AG10803 (cell line): ENCODE data around the gene ZMIZ1.

Experiments used
- DNase-seq: peaks from one replicate; pipeline ENCODE4 v3.0.0; 2010; ENCODE audit warnings: low read depth
- H3K4me3 ChIP-seq: 2 replicates; pipeline ENCODE4 v1.5.1; 2011; ENCODE audit warnings: mild to moderate bottlenecking, low read length, control low read depth
- TF ChIP-seq, protein P1 (sequence below): conservative IDR thresholded peaks from 2 replicates; pipeline ENCODE4 v1.5.1; 2011; ENCODE audit warnings: mild to moderate bottlenecking, low read length, control low read depth, inconsistent platforms

Gene ZMIZ1

DNA sequence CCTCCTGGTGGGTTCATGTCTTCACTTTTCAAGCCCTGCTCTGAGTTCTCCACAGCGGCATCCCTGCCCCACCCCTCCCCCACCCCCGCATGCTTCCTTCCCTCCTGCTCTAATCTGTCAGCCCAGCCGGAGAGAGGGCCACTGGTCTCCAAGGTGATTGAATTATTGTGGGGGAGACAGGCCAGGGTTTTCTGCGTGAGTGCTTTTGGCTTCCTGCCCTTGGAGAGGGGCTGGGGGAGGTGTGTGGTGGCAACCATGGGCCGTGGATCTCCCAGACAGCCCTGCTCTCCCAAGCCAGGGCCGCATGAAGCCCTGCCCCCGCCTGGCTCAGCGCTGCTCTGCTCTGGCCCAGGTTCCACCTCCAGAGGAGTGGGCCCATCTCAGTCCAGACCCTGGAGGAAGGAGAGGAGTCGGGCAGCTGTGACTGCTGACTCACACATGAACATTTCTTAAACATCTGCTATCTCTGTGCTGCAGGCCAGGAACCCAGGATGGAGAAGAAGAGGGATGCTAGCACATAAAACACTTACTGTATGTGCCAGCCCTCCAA lies 109.9 kb downstream of the ZMIZ1 start:
- peak; percentile 84 for DNase-seq
- H3K4me3 ChIP-seq: no peak overlapping the region
- TF ChIP-seq, protein P1, sequence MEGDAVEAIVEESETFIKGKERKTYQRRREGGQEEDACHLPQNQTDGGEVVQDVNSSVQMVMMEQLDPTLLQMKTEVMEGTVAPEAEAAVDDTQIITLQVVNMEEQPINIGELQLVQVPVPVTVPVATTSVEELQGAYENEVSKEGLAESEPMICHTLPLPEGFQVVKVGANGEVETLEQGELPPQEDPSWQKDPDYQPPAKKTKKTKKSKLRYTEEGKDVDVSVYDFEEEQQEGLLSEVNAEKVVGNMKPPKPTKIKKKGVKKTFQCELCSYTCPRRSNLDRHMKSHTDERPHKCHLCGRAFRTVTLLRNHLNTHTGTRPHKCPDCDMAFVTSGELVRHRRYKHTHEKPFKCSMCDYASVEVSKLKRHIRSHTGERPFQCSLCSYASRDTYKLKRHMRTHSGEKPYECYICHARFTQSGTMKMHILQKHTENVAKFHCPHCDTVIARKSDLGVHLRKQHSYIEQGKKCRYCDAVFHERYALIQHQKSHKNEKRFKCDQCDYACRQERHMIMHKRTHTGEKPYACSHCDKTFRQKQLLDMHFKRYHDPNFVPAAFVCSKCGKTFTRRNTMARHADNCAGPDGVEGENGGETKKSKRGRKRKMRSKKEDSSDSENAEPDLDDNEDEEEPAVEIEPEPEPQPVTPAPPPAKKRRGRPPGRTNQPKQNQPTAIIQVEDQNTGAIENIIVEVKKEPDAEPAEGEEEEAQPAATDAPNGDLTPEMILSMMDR: no peak; the same call in 1 of the 2 replicates

DNA sequence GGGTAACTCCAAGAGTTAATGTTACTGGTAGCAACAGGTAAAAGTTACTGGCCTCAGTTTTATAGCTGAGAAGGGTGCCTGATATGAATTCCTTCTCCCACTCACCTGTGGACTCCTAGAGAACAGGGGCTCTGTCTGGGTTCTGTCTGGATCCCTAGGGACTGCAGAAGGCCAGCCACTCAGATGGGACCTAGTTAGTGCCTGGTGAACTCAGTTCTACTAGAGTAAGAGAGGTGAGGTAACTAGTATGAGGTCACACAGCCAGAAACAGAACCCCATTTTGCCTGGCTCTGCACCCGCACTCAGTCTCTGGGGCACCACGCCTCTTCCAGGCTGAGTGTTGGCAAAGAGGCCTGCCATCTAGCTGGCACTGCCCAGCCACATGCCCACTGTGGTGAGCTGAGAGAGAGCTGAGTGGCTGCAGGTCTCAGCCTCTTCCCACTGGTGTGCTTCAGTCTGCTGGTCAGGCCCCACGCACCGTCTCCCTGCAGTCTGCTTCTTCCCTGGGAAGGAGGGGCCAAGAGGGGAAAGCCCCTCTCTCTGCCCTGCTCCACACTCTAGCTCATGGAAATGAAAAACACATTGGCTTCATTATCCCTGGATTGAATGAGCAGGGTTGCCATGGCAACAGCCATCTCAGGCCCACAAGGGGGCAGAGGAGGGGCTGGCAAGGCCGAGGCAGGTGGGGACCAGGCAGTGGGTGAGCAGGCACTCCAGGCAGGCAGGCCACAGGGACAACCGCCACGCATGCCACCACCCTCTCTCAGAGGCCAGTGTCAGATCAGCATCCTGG lies 110.6 kb downstream of the ZMIZ1 start:
- no peak overlapping the region for H3K4me3 ChIP-seq
- TF ChIP-seq, protein P1: peak; percentile 19; the same call in 1 of the 2 replicates
- DNase-seq: no peak

DNA sequence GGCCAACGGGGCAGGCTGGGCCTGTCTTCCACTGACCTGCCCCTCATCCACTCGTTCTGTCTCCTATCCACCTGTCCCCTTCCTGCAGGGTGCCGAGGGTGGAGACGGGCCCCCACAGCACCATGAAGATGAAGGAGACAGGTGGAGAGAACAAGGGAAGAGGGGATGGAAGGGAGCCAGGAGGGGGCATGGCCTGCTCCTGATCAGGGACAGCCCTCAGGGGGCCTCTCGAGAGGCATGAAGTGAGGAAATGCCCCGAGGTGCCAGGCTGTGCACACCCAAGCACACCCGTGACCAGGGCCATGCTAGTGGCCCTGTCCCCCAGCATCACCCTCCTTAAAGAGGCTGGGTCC lies 111.2 kb downstream of the ZMIZ1 start:
- H3K4me3 ChIP-seq: no peak overlapping the region
- DNase-seq: no peak
- TF ChIP-seq, protein P1: no peak

DNA sequence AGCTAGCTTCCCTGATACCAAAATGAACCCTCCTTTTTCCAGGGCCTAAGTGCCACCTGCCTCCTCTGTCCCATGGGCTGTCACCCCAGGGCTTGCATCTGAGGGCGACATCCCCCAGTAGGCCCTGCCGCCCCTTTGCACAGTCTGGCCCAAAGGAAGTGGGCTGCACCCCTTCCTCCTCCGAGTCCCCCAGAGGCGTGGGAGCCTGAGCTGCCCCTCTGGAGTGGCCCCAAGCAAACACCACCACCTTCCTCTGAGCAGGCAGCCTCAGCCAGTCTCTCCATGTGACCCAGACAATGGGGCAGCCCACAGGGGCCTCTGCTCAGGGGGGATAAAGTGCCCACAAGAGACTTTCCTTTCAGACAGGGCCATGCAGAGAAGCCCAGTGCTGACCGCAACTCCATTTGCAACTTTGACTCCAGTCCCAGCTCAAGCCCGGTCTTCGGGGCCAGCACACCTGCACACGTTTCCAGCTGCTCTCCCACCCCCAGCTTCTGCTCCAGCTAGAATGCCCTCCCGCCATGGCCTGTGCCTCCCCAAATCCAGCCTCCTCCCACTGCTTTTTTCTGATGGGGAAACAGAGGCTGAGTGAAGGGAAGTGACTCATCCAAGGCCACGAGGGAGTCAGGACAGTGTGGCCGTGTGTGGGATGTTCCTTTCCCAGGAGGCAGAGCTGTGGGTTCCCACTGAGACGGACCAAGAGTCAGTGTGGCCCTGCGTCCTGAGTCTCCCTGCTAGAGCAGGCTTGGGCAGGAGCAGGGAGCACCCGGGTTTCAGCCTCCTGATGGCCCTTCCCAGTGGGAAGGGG lies 111.9 kb downstream of the ZMIZ1 start:
- TF ChIP-seq, protein P1: no peak
- no peak for DNase-seq
- H3K4me3 ChIP-seq: no peak overlapping the region

DNA sequence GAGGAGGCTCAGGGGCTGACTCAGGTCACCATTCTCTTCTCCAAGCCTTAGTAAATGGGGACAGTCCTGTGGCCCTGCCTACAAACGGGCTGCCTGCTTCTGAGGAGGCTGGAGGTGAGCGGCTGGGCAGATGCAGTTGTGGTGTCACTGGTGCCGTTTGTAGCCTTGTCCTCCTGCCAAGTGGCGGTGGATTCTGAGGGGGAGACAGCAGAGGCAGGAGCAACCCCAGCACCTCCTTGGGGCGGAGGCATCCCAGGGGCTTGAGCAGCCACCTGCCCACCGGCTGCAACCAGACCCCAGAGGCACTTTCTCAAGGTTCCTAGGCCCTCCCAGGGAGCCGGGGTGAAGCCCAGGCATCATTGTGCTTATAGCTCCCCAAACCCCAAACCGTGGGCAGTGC lies 112.5 kb downstream of the ZMIZ1 start:
- no peak overlapping the region for H3K4me3 ChIP-seq
- no peak for DNase-seq
- TF ChIP-seq, protein P1: no peak

DNA sequence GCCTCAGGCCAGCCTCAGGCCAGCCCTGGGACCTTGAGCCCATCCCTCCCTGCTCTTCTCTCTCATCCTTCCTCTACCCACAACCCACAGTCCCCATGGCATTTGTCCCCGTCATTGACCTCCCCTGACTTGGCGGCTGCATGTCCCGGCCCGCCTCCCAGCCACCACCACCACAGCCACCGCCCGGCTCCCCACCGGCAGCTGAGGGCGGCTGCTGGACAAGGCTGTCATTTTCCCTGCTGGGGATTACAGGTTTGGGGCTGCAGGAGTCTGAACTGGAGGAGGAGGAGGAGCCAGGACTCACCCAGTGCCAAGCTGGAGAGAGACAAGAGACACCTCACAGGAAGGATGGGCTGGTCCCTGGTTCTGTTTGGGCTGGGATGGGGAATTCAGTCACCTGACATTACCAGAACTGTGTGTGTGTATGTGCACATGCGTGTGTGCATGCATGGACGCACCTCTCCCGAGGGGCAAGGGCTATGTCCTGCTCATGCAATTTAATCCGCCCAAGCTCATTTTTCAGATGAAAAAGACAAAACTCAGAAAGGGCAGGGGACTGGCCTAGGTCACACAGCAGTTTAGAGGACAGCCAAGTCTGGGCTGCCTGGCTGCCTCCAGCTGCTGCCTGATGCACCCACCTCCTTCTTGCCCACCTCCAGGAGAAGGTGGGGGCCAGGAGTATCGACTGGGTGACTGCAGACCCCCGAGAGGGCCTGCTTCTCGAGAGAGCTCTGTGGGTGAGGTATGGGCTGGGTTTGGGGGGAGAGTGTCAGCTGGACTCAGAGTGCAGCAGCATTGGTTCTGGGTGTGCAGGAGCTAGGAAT lies 113.1 kb downstream of the ZMIZ1 start:
- H3K4me3 ChIP-seq: no peak overlapping the region
- DNase-seq: no peak
- TF ChIP-seq, protein P1: no peak
